GM12874 (cell line): ENCODE data around the gene FOXD3.

Experiments
- CTCF ChIP-seq: IDR thresholded peaks from 2 replicates; pipeline ENCODE4 v1.5.1; 2011; ENCODE audit warnings: low read depth, mild to moderate bottlenecking, control low read depth, low read length, moderate library complexity; ENCODE audit not compliant: insufficient read depth

FOXD3 gene

GRCh38 chr1:63367215-63368103 lies 45.1 kb downstream of the FOXD3 start, which contains the start of gene ALG6:
TSS of gene ALG6 (plus strand) at chr1:63367627. CDS start at chr1:63370978, 3,351 bp downstream.
- no peak for TF ChIP-seq CTCF

GRCh38 chr1:63368131-63368530 lies 45.8 kb downstream of the FOXD3 start:
- TF ChIP-seq CTCF = no peak
